GM19328 (cell line): Measurements from ENCODE around the gene RBM44.
"Not testable (repeated sequence)": the region's sequence is repeated elsewhere in the genome, so short reads cannot be mapped to it uniquely, and the experiment has no call there.

Experiments used
- ATAC-seq: cut with Tn5 transposase; IDR thresholded peaks from one replicate; pipeline ENCODE4 v1.9.1; 2021; ENCODE audit warnings: mild to moderate bottlenecking, moderate library complexity; ENCODE audit not compliant: unreplicated experiment

RBM44 gene

GRCh38 chr2:237774811-237775553, 23.6 kb upstream of the RBM44 start:
- ATAC-seq = no peak

DNA sequence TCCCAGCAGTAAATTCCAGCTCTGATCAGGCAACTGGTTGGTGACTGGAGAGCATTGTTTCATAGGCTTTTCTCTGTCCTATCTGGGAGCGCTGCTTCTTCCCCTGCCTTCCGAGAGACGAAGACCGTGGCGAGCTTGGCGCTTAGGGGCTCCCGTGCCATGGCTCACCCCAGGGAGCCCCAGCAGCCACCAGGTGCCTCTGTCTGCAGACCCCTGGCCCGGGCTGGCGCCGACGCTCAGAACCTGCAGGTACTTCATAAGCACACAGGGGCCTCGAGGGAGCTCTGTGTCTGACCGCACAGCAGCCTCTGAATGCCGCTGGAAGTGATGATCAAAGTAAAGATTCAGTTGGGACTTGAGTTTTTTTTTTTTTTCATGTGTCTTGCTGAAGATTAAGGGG, 19.1 kb upstream of the RBM44 start:
- no peak for ATAC-seq

- ATAC-seq = no peak
Measured at GRCh38 chr2:237782181-237782580, 16.4 kb upstream of the RBM44 start.

- ATAC-seq = not testable (repeated sequence)
Measured at GRCh38 chr2:237783678-237784077, 14.9 kb upstream of the RBM44 start.

- ATAC-seq = no peak
Measured at GRCh38 chr2:237786936-237787335, 11.6 kb upstream of the RBM44 start.

- no peak for ATAC-seq
Measured at GRCh38 chr2:237790353-237790752, 8.2 kb upstream of the RBM44 start.

DNA sequence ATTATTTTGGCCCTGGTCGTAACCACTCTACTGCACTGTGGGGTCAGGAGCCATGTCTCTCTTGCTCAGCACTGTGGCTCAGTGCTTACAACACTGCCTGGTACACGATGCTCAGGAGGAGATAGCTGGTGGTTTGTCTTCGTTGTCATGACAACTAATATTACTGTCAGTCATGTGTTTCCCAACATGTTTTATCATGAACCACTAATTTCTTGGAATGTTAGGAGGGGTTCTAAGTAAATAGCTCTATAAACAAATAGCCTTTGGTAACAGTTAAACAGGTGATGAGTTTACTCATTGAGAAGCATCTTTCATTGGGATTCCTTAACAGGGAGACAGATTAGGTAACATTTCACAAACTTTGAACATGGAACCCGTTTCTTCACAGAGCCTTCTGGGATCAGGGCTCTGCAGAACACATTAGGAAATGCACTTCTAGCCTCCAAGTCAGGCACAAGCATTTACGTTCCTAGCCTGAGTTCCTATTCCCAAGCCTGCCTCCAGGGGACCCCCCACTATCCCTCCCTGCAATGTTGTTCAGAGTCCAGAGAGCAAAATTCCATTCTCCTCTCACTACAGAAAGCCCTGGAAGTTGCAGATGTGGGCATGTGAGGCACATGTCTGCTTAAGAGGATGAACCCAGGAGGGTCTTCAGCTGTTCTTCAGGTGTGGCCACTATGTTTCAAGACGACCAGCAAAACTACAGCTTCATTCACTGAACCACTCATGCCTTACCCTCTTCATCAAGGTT, 6.4 kb upstream of the RBM44 start:
- no peak for ATAC-seq

DNA sequence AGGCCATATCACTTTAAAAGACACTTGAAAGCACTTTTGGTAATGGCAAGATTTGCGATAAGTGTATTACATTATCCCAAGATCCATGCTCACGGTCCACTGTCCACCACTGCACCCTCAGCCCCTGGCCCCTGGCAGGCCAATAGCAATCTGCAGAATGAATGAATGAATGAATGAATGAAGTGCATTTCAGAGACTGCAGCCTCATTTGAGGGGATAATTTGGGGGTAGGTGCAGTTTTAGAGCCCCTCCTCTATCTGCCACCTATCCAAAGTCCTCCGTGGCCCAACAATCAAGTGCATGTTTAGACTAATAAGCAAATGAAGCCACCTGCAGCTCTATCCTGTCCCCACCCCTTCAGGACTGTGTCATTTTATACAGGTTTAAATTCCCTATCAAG, 1.3 kb upstream of the RBM44 start:
- no peak for ATAC-seq

- ATAC-seq = no peak
Measured at GRCh38 chr2:237799060-237799428, 465 bp downstream of the RBM44 start.

DNA sequence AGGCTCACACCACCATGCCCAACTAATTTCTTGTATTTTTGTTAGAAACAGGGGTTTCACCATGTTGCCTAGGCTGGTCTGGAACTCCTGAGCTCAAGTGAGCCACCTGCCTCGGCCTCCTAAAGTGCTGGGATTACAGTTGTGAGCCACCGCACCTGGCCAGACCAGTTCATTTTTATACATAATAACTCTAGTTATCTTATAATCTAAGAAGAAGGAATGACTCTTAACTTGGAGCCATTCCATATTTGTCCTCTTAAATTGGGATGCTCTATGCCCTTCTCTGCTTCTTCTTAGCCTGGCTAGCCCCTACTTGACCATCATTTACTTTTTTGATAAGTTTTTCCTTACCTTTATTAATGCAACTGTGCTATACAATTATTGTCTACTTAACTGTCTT, 2.9 kb downstream of the RBM44 start:
- no peak for ATAC-seq

DNA sequence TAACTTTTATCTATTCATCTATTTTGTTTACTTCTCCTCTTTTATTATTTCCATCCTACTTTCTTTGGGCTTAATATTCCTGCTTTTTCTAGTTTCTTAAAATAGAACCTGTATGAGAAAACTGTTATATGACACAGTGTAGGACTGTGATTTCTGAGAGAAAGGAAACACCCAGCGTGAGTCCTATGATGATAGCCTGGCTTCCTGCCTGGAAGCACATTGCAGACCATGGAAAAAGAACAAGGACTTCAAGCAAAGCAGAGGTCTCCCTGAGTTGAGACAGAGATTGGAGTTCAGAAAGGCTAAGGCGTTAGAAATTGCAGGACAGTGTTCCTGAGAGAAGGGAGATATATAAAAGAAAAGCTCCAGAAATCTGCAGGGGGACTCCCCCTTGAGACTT, 7.8 kb downstream of the RBM44 start:
- ATAC-seq = no peak

- ATAC-seq = no peak
Measured at GRCh38 chr2:237815637-237816036, 17.1 kb downstream of the RBM44 start.

GRCh38 chr2:237816531-237816930, 18.0 kb downstream of the RBM44 start:
- no peak for ATAC-seq

GRCh38 chr2:237818066-237818473, 19.5 kb downstream of the RBM44 start:
- ATAC-seq = no peak

GRCh38 chr2:237819231-237819630, 20.7 kb downstream of the RBM44 start:
- no peak for ATAC-seq

- ATAC-seq = no peak
Measured at GRCh38 chr2:237820421-237820820, 21.8 kb downstream of the RBM44 start.

DNA sequence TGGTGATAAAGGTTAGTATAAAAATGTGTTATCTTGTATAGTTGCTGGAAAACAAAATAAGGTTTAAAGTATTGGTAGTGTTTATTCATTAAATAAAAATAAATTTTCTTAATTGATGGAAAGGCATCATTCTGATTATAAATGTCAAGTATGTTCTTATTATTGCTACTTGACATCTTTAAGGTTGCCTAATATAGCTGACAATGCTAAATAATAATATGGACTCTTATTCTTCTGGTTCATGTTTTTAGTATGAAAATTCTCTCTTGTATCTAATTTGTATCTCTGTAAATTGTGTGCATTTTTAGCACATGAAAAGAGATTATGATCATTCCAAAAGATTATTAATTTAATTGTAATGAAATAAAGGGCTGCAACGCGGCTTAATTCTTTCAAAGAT, 25.0 kb downstream of the RBM44 start:
- no peak for ATAC-seq

GRCh38 chr2:237824085-237824484, 25.5 kb downstream of the RBM44 start:
- ATAC-seq = no peak

DNA sequence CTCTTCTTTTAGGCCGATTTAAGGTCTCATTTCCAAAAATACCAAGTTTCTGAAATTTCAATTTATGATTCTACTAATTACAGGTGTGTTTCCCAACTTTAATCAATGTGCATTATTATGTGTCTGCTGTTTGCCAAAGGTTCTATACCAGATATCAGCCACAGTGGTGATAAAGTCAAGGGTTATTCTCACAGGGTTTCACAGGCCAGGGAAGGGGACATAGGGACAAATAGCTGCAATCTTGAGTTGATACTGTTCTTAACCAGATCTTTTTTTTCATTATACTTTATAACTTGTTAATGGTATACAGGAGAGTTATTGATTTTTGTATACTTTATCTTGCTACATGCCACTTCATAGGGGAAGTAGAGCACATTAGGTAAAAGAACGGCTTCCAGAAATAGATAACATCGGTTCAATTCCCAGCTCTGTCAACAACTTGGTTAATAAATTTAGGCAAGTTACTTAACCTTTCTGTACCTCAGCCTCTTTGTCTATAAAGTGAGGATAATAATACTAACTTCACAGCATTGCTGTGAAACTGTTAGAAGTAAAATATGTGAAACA, 28.9 kb downstream of the RBM44 start:
- no peak for ATAC-seq

DNA sequence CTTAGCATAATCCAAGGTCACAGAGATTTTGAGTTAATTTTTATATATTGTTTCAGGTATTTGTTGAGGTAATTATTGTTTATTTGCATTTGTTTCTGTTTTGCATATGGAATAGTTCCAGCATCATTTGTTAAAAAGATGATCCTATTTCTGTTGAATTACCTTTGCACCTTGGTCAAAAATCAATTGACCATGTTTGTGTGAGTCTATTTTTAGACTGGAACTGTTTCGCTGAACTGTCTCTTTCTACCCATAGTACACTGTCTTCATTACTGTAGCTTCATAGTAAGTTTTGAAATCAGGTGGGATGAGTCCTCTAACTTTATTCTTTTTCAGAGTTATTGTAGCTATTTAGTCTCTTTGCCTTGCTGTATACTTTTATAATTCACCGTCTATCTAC, 31.9 kb downstream of the RBM44 start:
- no peak for ATAC-seq

GRCh38 chr2:237833546-237833945, 35.0 kb downstream of the RBM44 start:
- no peak for ATAC-seq

- ATAC-seq = no peak
Measured at GRCh38 chr2:237835372-237835771, 36.8 kb downstream of the RBM44 start.
